Mammary epithelial cell (primary cell): ENCODE data around the gene NNMT.

Source experiments
- EZH2 ChIP-seq: IDR thresholded peaks from 2 replicates; pipeline ENCODE4 v1.6.1; 2012; ENCODE audit warnings: low read length, inconsistent platforms, borderline replicate concordance
- TF ChIP-seq, protein P1 (sequence below), 2 donors: IDR thresholded peaks in 1 of 2; conservative IDR thresholded peaks in 1 of 2; 2 replicates each; pipeline ENCODE4 v1.5.1; 2011 to 2012; ENCODE audit warnings: inconsistent platforms in 2 of 2, low read length in 2 of 2, mild to moderate bottlenecking in 2 of 2, control low read depth in 1 of 2, low read depth in 1 of 2; ENCODE audit not compliant: insufficient read depth in 1 of 2; ENCODE audit errors: extremely low read depth in 1 of 2

DNA sequence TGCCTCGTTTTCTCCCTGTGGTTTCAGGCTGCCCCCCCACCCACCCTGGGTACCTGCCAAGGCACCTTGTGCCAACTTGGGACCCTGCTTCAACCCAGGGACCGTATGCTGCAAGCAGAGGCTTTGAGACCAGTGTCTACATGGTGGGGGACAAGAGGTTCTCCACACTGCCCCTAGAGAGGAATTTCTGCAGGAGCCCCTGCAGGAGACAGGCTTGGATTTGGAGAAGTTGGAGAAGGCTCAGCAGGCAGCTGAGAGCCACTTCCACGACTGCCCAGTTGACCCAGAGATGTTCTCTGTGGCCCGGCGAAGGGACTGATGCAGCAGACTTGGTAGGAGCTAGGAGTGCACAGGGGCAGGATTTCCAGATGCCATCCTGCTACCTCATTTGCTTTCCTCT lies 20.1 kb upstream of the NNMT start:
- TF ChIP-seq, protein P1, sequence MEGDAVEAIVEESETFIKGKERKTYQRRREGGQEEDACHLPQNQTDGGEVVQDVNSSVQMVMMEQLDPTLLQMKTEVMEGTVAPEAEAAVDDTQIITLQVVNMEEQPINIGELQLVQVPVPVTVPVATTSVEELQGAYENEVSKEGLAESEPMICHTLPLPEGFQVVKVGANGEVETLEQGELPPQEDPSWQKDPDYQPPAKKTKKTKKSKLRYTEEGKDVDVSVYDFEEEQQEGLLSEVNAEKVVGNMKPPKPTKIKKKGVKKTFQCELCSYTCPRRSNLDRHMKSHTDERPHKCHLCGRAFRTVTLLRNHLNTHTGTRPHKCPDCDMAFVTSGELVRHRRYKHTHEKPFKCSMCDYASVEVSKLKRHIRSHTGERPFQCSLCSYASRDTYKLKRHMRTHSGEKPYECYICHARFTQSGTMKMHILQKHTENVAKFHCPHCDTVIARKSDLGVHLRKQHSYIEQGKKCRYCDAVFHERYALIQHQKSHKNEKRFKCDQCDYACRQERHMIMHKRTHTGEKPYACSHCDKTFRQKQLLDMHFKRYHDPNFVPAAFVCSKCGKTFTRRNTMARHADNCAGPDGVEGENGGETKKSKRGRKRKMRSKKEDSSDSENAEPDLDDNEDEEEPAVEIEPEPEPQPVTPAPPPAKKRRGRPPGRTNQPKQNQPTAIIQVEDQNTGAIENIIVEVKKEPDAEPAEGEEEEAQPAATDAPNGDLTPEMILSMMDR (conservative IDR thresholded peaks at IDR 0.05 in 1 of 2, IDR thresholded peaks at IDR 0.05 in 1 of 2; ENCODE audit: extremely low read depth in 1 of 2, insufficient read depth in 1 of 2, low read depth in 1 of 2, low read length in 2 of 2) = no peak
- no peak for TF ChIP-seq EZH2
